Coronary artery (tissue), 2 donors: ENCODE measurements around the gene HDAC9.
"Not testable (repeated sequence)": the region's sequence is repeated elsewhere in the genome, so short reads cannot be mapped to it uniquely, and the experiment has no call there.

ENCODE experiments used
- DNase-seq: peaks from one replicate; pipeline ENCODE4 v3.0.0-alpha.2; 2017; ENCODE audit warnings: low spot score
- H3K27ac ChIP-seq, 2 donors: fragments of 200-600 bp; sonication (generic); one replicate each; pipeline ENCODE4 v1.5.1; 2016 to 2019
- H3K4me3 ChIP-seq: fragments of 200-600 bp; sonication (generic); 2 replicates; pipeline ENCODE4 v1.5.1; 2016; ENCODE audit warnings: mild to moderate bottlenecking, moderate library complexity
- TF ChIP-seq, protein P1 (sequence below): fragments of 200-600 bp; sonication (generic); IDR thresholded peaks from one replicate; pipeline ENCODE4 v1.5.1; 2019; ENCODE audit warnings: antibody characterized with exemption

HDAC9 gene

DNA sequence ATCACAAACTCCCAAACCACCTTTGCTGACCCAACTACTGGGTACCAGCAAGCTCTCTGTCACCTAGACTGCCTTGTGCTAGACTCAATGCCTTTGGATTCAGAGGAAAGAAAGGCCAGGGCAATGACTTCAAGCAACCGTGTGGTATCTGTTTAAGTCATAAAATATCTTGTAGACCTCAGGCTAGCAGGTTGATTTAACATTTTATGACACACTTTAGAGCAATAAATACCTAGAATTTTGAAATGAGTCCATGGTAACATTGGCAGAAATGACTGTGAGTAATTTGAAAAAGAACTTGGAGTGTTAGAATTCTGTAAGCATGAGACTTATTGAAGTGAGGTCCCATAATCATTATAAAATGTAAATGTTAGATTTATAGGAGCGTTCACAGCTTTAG lies 534.7 kb downstream of the HDAC9 start:
- no peak overlapping the region for H3K27ac ChIP-seq
- TF ChIP-seq, protein P1, sequence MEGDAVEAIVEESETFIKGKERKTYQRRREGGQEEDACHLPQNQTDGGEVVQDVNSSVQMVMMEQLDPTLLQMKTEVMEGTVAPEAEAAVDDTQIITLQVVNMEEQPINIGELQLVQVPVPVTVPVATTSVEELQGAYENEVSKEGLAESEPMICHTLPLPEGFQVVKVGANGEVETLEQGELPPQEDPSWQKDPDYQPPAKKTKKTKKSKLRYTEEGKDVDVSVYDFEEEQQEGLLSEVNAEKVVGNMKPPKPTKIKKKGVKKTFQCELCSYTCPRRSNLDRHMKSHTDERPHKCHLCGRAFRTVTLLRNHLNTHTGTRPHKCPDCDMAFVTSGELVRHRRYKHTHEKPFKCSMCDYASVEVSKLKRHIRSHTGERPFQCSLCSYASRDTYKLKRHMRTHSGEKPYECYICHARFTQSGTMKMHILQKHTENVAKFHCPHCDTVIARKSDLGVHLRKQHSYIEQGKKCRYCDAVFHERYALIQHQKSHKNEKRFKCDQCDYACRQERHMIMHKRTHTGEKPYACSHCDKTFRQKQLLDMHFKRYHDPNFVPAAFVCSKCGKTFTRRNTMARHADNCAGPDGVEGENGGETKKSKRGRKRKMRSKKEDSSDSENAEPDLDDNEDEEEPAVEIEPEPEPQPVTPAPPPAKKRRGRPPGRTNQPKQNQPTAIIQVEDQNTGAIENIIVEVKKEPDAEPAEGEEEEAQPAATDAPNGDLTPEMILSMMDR, result no peak
- DNase-seq, result no peak
- no peak overlapping the region for H3K4me3 ChIP-seq

DNA sequence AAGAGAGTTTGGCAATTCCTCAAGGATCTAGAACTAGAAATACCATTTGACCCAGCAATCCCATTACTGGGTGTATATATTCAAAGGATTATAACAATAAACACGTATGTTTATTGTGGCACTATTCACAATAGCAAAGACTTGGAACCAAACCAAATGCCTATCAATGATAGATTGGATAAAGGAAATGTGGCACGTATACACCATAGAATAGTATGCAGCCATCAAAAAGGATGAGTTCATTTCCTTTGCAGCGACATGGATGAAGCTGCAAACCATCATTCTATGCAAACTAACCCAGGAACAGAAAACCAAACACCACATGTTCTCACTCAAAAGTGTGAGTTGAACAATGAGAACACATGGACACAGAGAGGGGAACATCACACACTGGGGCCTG lies 537.4 kb downstream of the HDAC9 start:
- not testable (repeated sequence) for DNase-seq, H3K4me3 ChIP-seq, H3K27ac ChIP-seq

DNA sequence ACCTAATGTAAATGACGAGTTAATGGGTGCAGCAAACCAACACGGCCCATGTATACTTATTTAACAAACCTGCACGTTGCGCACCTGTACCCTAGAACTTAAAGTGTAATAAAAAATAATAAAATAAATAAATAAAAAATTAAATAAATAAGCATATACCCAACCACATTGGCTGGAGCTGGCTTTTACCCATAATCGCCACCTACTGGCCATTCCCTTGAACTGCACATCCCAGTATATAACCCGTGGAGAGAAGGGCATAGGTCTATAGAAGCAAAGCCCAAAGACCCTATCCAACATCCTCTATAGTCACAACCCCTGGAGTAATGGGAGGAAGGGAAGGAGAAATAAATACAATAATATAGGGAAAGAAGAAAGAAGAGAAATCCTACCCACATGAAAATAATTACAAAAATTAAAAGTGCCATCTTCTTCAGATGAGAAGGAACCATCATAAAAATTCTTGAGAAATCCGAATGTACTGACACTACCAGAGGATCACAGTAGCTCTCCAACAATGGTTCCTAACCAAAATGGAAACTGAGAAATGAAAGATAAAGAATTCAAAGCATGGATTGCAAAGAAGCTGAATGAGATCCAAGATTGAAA lies 556.3 kb downstream of the HDAC9 start:
- no peak for DNase-seq
- H3K4me3 ChIP-seq, result no peak overlapping the region

More for the DNA sequence above, 556.3 kb downstream of the HDAC9 start:
- H3K27ac ChIP-seq, result no peak overlapping the region
- TF ChIP-seq, protein P1, result peak; percentile 33
